Amniotic epithelial cell (primary cell): ENCODE data around the gene ACSF3.

Experiments used
- DNase-seq: peaks from one replicate; pipeline ENCODE4 v3.0.0-alpha.2; 2010; ENCODE audit warnings: low read depth

The ACSF3 gene

GRCh38 chr16:89190150-89190958 is 96.7 kb downstream of the ACSF3 start:
- DNase-seq = no peak

- no peak for DNase-seq
These were observed 97.6 kb downstream of the ACSF3 start for GRCh38 chr16:89191033-89191900.

DNA sequence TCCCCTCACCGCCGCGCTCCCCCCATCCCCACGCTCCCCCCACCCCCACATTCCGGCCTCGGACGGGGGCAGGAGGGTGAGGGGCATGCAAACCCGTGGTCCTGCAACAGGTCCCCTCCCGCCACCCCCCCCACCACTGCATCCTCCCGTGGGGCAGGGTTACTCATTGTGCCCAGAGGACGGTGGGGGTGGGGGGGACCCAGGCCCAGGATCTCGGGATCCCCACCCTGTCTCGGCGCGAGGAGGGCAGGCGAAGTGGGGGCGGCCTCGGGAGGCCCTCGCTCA is 98.2 kb downstream of the ACSF3 start:
- DNase-seq = no peak

DNA sequence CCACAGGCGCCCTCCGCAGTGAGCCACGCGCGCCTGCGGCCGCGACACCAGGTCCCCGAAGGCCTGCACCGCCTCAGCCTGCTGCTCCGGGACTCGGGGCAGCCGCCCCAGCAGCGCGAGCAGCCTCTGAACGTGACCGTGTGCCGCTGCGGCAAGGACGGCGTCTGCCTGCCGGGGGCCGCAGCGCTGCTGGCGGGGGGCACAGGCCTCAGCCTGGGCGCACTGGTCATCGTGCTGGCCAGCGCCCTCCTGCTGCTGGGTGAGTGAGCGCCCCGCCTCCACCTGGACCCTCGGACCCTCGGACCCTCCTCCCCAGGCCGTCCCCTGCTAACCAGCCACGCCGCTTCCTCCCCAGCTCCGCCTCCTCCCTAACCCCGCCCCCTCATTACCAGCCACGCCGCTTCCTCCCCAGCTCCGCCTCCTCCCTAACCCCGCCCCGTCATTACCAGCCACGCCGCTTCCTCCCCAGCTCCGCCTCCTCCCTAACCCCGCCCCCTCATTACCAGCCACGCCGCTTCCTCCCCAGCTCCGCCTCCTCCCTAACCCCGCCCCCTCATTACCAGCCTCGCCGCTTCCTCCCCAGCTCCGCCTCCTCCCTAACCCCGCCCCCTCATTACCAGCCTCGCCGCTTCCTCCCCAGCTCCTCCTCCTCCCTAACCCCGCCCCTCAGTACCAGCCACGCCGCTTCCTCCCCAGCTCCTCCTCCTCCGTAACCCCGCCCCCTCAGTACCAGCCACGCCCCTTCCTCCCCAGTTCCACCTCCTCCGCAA is 98.7 kb downstream of the ACSF3 start:
- peak; percentile 89 for DNase-seq

GRCh38 chr16:89192956-89193575 is 99.4 kb downstream of the ACSF3 start:
- peak; percentile 85 for DNase-seq

DNA sequence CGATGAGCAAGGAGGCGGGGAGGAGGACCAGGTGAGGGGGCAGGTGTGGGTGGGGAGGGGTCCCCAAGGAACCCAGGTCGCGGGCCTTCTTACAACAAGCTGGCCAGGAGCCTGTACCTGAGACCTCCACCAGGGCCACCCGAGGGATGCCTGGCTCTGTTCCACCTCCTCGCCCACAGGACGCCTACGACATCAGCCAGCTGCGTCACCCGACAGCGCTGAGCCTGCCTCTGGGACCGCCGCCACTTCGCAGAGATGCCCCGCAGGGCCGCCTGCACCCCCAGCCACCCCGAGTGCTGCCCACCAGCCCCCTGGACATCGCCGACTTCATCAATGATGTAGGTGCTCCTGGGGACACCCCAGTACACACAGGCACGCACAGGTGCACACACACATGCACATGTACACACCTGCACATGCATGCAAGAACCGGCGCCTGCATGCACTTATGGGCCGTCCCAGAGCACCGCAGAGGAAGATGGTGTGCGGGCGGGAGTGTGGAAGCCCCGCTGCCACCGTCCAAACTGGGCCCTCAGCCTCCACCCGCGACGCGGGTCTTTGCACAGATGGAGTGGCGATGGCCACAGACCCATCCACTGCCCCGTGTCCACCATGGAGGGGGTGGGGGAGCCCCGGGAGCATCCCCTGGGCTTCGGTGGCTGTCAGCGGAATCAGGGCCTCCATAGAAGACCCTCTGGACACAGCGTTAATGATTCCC is 100.1 kb downstream of the ACSF3 start:
- no peak for DNase-seq

DNA sequence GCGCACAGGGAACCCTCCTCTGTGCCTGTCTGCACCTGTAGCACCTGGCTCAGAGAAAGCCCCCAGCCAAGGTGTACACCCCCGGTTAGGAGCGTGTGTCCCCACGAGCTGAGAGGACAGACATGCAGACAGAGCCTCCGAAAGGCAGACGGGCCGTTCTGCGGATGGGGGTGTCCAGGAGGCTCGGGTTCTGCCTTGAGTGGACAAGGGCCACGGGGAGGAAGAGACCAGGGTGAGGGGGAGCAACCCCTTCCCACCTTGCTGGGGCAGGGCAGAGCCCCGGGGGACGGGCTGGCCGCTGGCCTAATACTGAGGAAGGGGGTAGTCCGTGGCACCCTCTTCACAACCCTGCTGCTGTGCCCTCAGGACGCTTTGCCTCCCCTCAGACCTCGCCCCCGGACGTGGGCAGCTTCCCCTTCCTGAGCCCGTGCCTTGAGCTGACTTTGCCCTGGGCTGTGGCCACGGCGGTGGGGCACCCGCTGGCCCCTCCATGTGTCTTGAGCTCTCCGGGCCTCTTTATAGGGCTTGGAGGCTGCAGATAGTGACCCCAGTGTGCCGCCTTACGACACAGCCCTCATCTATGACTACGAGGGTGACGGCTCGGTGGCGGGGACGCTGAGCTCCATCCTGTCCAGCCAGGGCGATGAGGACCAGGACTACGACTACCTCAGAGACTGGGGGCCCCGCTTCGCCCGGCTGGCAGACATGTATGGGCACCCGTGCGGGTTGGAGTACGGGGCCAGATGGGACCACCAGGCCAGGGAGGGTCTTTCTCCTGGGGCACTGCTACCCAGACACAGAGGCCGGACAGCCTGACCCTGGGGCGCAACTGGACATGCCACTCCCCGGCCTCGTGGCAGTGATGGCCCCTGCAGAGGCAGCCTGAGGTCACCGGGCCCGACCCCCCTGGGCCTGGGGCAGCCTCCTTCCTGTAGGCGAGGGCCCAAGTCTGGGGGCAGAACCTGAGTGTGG is 101.0 kb downstream of the ACSF3 start:
- DNase-seq = no peak

DNA sequence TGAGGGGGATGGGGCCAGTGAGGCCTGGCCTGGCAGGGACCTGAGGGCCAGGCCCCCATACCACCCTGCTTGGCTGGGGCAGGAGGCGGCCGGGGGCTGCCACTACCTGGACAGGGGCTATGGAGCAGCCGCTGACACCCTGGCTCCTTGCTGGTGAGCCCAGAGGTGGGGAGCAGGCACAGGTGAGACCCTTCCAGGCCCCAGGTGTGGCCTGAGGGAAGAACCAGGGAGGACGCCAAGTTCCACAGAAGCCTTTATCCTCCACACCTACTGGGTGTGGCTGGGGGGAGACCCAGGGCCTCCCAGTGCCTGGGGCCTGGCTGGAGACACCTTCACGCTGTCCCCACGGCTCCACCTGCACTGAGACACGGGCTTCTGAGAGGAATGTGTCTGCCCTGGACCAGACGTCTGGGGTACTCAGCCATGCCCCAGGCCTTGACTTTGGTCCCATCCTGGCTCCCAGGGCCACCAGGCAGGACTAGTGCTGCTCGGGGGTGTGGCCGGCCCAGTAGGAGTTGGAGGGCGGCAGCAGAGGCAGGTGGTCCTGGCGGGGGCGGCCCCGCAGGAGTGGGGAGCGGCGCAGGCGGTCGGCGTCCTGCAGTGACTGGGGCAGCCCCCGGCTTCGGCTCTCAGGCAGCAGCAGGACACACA is 102.0 kb downstream of the ACSF3 start:
- DNase-seq = no peak

- no peak for DNase-seq
These were observed 103.5 kb downstream of the ACSF3 start for GRCh38 chr16:89197033-89197632.

- no peak for DNase-seq
These were observed 104.2 kb downstream of the ACSF3 start for GRCh38 chr16:89197633-89198416.

GRCh38 chr16:89198417-89199240 is 105.0 kb downstream of the ACSF3 start:
- no peak for DNase-seq

DNA sequence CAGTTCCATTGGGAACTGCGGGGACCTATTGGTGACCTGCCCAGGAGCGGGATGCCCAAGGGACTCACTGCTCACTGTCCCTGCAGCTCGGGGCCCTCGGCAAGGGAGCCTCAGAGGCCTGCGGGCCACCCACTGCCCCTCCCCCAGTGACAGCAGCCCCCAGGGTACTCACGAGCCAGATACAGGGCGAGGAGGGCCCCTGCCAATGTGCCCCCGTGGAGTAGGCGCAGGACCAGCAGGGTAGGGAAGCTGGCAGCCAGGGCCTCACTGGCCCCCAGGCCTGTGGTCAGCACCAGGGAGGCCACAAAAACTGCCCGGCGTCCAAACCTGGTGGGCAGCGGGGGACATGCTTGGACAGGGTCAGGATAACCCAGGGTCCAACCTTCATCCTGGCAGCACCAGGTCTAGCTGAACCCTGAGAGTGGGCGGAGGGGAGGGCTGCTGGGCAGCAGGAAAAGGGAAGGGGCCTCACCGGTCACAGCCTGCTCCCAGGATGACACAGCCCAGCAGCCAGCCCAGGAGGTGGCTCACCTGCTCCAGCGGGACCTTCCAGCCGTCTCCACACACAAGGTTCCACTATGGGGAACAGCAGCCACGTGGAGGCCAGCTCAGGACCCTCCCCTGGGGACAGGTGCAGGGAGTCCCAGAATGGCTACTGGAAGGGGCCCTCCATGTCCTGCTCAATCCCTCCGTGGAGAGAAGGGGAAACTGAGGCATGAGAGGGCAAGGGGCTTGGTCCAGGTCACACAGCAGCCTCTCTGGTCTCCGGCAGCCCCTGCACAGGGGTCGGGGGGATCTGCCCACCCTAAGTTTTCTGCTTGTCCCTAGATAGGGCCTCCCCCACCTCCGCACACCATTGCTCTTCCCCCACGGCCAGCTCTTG is 105.8 kb downstream of the ACSF3 start:
- DNase-seq = no peak

DNA sequence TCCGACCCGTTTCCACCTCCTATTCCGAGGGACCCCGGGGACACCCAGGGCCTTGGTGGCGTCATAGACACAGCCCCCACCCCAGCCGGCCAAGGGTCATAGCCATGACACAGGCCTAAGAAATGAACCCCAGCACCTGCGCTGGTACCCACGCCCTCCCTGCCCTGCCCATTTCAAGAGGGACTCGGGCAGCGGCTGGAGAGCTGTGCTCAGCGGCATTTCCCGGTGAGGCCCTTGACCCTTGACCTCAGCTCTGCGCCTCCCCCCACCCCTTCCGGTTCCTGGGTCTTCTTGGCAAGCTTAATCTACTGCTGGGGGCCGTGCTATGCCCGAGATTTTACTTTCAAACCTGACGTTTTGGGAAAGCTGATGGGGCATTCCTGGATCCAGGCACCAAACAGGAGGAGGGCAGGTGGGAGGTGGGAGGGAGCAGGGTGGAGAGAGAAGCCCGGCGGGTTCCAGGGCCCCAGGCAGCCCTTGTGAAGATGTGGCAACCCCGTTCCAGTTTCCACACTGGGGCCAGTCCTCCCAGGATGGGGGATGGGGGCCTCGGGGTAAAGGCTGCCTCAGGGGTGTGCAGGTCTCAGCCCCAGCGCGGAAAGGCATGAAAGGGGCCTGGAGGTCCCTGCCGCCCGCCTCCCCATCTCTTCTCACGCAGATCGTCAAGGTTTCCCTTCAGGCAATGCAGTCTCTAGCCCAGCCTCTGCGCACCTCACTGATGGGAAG is 106.6 kb downstream of the ACSF3 start, which contains the start of gene SLC22A31:
TSS of gene SLC22A31 (minus strand) at position 414 of the 726 bp plus-strand sequence. CDS start at position 378, 36 bp downstream.
- no peak for DNase-seq

DNA sequence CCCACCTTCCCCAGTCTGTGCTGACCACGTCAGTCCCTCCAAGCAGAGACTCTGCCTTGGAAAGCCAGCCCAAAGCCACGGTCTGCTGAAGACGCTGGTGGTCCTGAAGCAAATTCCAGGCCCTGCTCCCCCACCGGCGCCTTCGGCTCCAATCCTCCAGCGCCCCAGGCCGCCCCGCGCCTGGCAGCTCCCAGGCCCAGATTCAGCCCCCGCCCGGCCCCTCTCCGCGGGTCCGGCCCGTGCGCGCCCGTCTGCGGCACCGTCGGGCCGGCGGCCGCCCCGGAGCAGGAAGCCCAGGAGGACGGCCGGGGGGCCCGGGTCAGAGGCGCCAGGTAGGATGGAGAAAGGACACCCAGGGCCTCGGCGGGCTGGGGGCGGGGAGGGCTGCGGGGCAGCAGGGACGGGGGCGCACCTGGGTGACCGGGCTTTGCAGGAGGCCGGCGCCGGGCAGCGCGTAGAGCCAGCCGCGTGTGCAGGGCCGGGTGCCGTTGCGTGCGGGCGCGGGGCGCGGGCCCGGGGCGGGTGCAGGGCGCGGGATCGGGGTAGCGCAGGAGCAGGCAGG is 107.3 kb downstream of the ACSF3 start:
- no peak for DNase-seq
